Activated T-cell treated with anti-CD3 and anti-CD28 coated beads for 4 hours (primary cell): Measurements from ENCODE around the gene ENO2.
"Not testable (repeated sequence)": the region's sequence is repeated elsewhere in the genome, so short reads cannot be mapped to it uniquely, and the experiment has no call there.

Experiments
- DNase-seq: peaks from one replicate; pipeline ENCODE4 v3.0.0-alpha.2; 2020

The ENO2 gene

GRCh38 chr12:6914246-6914946, at the start of gene ENO2:
TSS of gene ENO2 (plus strand) at chr12:6914580. CDS start at chr12:6915833, 1,253 bp downstream.
- peak; percentile 75 for DNase-seq

DNA sequence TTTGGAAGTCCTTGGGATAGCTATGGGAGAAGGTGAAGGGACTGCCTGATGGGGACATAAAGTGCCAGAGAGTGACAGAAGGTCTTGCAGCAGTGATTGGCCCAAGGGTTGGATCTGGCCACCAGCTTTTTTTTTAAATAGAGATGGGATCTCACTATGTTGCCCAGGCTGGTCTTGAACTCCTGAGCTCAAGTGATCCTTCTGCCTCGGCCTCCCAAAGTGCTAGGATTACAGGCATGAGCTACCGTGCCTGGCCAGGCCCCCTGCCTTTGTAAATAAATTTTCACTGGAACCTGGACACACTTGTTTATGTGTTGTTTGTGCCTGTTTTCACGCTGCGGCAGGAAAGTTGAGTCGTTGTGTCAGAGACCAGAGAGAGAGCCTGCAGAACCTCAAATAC, 49.1 kb upstream of the ENO2 start:
- not testable (repeated sequence) for DNase-seq

- no peak for DNase-seq
Measured at GRCh38 chr12:6866163-6866919, 48.0 kb upstream of the ENO2 start.

GRCh38 chr12:6866920-6867412, 47.4 kb upstream of the ENO2 start:
- no peak for DNase-seq

DNA sequence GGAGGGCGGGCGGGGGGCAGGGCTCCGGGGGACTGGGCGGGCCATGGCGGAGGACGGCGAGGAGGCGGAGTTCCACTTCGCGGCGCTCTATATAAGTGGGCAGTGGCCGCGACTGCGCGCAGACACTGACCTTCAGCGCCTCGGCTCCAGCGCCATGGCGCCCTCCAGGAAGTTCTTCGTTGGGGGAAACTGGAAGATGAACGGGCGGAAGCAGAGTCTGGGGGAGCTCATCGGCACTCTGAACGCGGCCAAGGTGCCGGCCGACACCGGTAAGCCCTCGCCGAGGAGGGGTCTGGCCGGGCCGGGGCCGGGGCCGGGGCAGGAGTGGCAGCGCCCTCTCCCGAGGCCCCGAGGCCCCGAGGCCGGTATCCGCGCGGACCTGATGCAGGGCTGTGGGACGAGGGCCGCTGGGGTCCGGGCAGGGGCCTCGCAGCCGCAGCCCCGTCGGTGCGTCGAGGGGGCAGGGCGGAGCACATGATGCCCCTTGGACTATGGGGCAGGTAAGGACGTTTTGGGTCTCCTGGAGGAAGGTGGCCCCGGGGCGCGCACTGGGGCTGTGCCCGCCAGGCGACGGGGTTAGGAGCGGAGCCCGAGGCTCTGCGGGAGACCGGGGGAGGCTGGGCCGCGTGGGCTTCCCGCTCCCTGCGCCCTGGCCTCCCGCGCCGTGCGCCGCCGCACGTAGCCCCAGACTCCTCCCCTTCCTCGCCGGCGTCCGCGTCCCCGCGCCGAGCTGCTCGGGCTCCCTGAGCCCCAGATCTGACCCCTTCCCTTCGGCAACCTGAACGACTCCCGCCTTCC, 46.8 kb upstream of the ENO2 start, which contains the start of gene TPI1:
TSS of gene TPI1 (plus strand) at position 119 of the 798 bp plus-strand sequence. CDS start at position 155, 36 bp downstream.
- DNase-seq, result peak; percentile 64

GRCh38 chr12:6868211-6869048, 46.0 kb upstream of the ENO2 start:
- DNase-seq, result no peak

DNA sequence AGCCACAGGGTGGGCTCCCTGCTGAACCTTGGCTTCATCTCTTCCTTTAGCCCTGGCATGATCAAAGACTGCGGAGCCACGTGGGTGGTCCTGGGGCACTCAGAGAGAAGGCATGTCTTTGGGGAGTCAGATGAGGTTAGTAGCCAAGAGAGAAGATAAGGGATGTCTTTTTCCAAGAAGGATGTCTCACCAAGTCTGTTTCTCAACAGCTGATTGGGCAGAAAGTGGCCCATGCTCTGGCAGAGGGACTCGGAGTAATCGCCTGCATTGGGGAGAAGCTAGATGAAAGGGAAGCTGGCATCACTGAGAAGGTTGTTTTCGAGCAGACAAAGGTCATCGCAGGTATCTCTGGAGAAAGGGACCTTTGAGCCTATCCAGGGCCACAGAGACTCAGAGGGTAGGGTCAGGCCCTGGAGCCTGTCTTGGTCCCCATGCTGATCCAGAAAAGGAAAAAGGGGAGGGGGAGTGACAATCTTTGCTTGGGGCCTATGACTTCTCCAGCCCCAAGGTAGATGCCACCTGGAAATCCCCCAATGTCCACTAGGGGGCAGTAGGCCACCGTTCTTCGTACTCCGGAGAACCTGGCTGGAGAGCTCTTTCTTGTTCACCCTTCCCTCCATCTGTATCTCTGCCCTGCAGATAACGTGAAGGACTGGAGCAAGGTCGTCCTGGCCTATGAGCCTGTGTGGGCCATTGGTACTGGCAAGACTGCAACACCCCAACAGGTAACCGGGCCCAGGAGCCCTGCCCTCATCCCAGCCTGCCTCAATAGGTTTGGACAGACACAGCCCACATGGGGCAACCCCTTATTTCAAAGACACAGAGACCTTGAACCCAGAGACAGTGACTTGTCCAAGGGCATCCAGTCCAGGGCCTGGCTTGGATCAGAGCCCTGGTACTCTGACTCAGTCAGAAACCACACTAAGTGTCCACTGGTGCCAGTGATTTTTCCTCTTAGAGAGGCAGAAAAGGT, 45.0 kb upstream of the ENO2 start:
- DNase-seq, result peak; percentile 82

- not testable (repeated sequence) for DNase-seq
Measured at GRCh38 chr12:6870304-6870703, 44.1 kb upstream of the ENO2 start.

DNA sequence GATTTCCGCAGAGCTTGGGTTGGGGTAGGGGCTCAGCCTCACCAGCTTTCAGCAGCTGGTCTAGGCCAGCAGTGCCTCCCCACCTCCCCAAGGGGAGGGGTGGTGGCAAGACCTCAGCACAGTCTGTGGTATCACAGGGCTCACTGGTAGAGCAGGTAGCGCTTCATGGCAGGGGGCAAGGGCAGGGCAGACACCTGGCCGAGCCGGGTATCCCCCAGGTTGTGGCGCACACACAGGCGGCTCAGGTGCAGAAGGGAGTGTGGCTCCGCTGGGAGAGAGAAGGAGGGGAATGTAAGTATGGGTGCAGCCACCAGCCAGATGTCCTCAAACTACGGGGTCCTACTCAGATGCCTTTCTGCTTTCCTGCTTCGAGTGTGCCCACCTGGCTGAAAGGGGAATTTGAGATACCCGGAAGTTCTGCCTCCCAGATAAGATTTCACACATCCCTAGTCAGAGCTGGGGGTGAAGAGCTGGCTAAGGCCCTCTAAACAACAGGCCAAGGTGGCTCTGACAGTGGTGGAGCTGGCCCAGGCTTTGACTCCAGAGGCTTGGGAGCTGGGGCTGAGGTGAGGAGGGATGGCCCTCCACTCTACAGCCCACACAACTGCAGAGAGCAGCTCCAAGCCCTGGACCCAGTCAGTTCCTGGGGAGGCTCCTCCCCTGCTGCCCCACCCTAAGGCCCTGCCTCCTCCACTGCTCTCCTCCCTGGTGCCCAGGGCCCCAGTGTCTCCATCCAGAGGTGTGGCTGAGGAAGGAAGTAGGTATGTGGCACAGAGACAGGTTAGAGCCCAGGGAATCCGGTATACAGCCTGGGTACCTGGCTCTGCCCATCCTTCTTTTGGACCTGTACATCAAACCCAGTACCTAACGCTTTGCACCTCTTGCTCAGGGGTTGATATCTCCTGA, 43.1 kb upstream of the ENO2 start:
- no peak for DNase-seq

DNA sequence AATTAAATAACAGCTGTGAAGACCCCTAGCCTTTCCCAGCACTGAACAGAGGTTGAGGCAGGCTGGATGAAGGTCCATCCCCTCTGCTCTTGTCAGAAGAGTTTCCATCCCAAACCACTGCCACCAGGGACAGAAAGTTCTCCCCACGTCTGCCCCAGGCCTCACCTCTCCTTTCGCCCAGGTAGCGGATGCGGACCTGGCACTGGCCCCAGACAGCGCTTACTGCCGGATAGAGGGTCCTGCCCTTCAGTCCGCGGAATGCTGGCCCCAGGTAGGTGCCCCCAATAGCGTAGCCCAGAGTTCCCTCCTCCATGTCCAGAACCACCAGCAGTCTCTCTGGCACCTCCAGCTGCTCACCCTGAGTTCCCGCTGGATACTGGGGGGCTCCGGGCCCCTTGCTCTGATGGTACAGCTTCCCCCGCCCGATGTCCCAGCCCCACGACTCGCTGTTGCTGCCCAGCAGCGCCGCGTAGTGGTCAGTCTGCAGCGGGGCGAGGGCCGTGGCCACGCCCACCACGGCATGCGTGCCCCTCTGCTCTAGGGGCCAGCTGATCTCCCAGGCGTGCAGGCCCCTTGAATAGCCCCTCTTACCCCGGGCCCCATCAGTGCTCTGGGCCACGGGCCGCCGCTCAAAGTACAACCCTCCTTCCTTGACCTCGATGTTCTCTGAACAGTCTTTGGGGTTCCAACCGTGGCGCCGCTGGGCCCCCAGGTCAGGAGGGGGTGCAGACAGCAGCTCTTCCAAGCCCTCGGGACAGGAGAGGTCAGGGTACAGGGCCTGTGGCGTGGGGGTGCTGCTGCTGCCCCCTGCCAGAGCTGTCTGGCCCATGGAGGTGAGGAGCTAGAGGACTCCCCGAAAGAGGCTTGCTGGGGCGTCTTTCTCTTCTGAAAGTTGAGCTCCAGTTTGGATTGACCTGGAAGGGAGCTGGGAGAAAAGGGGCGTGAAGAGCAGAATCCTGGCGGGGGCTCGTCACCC, 42.0 kb upstream of the ENO2 start:
- peak; percentile 78 for DNase-seq

DNA sequence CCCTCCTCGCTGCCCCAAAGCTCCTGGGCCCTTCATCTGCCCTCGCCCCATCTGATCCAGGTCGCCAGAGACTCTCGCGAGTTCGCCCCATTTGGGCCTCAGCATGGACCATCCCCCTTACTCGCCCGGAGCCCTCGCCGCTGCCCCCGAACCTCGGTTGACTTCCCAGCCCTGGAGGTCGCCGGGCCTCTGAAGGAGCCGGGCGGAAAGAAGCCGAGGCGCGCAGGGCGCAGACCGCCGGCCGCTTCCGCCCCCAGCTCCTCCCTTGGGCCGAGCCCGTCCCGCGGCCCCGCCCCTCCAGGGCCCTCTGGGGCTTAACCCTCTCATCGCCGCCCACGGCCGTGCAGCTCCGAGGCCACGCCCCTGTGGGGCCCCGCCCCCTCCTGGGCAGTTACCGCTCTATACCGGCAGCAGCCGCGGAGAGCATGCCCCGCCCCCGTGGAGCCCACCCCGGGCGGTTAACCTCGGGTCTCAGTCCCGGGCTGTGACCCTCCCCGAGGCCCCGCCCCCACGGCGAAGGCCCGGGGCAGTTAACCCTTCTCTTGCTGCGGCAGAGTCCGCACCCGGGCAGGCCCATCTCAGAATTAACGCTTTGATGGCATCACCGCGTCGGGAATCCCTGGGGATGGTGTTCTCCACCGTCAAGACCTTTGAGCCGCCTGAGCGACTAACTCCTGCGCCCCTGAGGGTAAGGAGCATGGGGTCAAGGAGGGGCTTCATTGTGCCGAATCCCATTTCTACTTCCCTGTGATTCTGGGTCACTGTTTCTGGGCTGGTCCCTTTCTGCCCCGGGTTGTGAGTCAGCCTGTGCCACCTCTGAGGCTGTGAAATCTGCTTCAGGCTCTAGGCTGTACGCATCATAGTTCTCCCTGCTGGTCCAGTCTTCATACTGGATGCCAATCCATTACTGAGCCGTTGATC, 41.0 kb upstream of the ENO2 start, which contains the start of gene SPSB2:
TSS of gene SPSB2 (minus strand) at position 210 of the 921 bp plus-strand sequence. CDS start 402 bp downstream, outside the sequence.
- peak; percentile 99 for DNase-seq

DNA sequence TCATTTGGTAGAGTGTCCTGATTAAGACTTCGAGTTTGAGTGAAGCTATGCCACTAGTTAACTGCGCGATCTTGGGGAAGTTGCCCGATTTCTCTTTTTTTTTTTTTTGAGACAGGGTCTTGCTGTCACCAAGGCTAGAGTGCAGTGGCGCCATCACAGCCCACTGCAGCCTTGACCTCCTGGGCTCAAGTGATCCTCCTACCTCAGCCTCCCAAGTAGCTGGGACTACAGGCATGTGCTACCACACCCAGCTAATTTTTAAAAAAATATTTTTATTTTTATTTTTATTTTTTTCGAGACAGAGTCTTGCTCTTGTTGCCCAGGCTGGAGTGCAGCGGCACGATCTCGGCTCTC, 40.4 kb upstream of the ENO2 start:
- DNase-seq, result not testable (repeated sequence)

DNA sequence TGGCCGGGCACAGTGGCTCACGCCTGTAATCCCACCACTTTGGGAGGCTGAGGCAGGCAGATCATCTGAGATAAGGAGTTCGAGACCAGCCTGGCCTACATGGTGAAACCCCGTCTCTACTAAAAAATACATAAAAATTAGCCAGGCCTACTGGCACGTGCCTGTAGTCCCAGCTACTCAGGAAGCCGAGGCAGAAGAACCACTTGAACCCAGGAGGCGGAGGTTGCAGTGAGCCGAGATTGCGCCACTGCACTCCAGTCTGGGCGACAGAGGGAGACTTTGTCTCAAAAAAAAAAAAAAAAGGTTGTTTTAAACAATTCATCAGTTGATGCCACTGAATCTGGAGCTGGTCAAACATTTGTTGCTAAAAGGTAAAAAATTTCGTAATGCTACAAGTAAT, 34.6 kb upstream of the ENO2 start:
- DNase-seq, result not testable (repeated sequence)

DNA sequence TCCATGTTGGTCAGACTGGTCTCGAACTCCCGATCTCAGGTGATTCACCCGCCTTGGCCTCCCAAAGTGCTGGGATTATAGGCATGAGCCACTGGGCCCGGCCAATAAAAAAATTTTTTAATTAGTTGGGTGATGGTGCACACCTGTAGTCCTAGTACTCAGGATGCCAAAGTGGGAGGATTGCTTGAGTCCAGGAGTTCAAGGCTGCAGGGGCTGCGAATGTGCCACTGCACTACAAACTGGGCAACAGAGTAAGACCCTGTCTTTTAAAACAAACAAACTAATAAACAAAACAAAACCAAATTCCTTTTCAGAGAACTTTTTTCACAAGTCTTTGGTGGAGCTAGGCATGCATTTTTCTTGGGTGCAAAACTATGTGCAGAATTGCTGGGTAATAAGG, 31.1 kb upstream of the ENO2 start:
- no peak for DNase-seq

GRCh38 chr12:6883683-6884082, 30.7 kb upstream of the ENO2 start:
- DNase-seq, result no peak

- DNase-seq, result no peak
Measured at GRCh38 chr12:6884539-6884938, 29.8 kb upstream of the ENO2 start.
